ENCODE measurements around the gene TOM1L2. TPM values are rescaled to one million over a fixed set of nuclear protein-coding genes. Genes with fewer than 3 reads are reported as not detected.
"Not testable (repeated sequence)": the region's sequence is repeated elsewhere in the genome, so short reads cannot be mapped to it uniquely, and the experiment has no call there.

Gene TOM1L2
- total RNA-seq, 1 donor from 2014 or later, result 33.7 TPM

DNA sequence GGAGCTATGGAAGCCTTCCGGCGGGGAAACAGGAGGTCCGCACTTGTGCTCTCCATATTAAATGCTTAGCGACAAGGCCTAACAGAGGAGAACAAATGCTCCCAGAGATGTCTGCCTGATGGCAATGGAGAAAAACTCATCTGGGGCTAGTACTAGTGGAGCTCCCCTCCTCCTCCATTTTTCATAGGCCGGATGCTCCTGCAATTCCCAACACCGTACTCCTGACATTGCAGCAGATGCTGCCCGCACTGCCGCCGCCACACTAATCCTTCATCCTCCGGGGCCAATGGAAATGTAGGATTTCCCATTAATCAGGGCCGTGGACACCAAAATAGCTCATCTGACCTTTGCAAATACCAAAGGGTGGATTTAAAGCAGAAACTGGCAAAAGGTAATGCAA lies 27.5 kb downstream of the TOM1L2 start:
- no peak for DNase-seq (ENCODE audit: extremely low read depth, low read depth, low spot score)

DNA sequence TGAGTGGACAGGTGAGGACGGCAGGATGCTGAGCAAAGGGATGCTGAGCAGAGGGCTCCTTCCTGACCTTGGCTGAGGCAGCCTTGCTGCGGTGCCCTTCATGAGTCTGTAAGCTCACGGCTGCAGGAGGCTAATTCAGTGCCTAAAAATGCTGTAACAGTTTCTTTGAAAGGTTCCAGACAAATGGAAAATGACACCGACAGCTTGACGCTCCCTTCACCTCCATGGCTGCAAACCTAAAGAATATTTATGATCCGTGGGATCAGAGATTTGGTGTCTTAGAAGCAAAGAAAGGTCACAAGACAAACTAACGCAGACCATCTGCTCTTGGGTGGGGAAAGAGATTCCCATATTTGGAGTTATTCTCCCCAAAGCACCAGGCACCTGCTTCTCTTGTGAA lies 28.0 kb downstream of the TOM1L2 start:
- DNase-seq (ENCODE audit: extremely low read depth, low read depth, low spot score), result no peak

DNA sequence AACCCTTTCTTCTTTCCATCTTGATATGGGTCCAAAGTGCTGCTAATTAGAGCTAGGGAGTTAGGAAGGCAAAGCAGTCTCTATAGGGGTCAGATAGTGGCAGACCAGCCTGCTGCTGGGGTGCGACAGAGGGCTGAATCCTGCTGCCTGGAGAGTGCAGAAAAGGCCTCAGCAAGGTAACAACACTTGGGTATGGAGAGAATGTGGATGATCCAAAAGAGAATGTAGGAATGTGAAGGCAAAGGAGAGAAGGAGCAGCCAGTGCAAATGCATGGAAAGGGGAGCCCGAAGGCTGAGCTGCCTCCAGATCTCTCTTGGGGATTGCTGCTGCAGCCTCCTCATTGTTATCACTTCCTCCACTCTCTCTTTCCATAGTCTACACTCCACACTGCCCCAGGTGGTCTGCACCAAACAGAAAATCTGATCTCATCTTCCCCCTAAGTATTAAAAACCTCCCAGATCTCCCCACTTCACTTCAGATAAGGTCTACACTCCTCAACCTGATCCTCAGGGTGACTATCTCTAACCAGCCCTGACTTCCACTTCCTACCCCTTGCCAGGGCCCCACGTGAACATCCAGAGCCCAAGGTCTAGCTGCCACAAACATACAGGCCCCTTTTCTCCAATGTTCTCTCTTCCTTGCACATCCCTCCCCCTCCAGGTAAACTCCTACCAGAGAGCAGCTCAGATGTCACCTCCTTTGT lies 28.8 kb downstream of the TOM1L2 start:
- no peak for DNase-seq (ENCODE audit: extremely low read depth, low read depth, low spot score)

DNA sequence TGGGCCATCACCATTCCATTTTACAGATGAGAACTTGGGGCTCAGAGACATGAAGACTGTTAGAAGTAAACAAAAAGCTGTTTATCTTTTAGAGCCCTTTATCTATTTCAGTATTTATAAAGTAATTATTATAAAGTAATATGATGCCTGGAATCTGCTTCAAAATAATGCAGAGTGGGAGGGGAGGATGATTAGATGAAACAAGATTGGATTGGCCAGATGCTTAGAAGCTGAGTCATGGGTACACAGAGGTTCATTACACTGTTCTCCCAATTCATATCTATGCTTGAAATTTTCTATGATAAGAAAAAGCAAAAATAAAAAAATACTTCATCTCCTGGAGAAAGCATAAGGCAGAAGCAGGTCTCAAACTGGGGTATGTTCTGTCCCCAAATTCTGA lies 29.4 kb downstream of the TOM1L2 start:
- no peak for DNase-seq (ENCODE audit: extremely low read depth, low read depth, low spot score)

DNA sequence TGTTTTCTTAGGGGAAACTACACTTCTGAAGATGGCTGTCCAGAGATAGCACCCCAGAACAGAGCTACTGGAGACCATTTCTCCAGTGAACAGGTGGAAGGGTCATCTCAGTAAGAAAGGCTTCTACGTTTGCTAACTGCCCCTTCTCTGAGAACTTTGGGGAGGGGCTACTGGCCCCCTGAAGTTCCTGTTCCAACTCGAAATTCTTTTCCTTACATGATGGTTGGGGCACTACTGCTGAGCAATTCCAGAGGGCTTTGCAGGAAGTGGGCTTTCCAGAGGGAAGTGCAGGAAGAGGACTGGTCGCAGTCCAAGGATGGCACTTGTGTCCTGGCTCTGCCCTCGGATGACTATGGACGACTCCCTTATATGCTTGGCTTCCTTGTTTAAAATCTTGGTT lies 31.2 kb downstream of the TOM1L2 start:
- DNase-seq (ENCODE audit: extremely low read depth, low read depth, low spot score), result no peak

DNA sequence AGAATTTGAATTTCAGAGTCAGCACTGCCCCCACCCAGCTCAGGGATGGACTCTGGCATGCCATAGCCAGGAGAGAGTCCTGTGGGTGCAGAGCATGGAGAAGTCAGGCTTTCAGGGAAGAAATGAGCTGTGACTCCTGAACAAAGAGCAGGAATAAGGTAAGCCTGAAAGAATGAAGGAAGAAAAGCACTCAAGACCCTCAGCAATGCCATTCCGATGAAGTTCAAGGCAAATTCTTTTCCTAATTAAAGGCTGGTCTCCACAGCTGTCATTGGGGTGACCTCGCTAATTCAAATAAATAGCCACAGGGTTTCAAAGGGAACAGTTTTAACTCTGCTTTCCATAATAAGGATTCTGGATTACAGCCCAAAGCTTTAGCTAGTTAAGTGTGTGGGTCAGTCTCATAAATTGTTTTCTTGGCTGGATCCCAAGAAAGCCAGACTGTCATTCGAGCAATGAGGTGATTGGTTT lies 31.7 kb downstream of the TOM1L2 start:
- no peak for DNase-seq (ENCODE audit: extremely low read depth, low read depth, low spot score)

DNA sequence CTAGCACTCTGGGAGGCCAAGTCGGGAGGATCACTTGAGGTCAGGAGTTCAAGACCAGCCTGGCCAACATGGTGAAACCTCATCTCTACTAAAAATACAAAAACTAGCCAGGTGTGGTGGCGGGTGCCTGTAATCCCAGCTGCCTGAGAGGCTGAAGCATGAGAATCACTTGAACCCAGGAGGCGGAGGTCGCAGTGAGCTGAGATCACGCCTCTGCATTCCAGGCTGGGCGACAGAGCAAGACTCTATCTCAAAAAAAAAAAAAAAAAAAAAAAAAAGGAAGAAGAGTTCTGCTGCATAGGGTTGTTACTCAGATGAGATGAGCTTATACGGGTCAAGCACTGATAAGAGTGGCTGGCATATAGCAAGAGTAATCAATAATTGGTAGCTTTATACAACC lies 32.3 kb downstream of the TOM1L2 start:
- not testable (repeated sequence) for DNase-seq (ENCODE audit: extremely low read depth, low read depth, low spot score)

DNA sequence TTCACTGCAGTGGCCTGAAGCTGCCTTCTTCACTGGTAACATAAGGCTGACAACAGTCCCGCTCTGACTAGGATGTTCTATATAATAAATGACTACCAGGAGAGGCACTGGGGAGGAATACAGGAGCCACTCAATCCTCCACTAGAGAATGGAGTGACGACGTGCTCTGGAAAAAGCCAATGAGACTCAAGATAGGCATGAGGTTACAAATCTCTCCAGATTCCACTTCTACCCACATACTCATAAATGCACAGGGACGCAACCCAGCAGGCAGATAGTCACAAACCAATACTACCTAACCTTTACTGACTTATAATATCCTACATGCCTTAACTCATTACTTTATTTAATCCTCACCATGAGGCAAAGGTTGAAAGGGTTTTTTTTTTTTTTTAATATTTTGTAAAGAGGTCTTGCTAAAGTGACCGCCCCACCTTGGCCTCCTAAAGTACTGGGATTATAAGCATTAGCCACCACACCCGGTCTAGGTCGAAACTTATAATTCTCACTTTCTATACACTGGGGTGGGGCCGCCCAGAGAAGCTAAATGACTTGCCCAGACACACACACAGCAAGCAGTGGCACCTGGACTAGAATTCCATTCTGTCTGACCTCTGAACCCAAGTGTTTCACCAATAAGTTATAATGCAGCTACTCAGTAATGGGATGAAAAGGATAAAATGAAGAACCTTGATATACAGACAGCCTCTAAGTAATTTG lies 33.7 kb downstream of the TOM1L2 start:
- DNase-seq (ENCODE audit: extremely low read depth, low read depth, low spot score), result no peak

DNA sequence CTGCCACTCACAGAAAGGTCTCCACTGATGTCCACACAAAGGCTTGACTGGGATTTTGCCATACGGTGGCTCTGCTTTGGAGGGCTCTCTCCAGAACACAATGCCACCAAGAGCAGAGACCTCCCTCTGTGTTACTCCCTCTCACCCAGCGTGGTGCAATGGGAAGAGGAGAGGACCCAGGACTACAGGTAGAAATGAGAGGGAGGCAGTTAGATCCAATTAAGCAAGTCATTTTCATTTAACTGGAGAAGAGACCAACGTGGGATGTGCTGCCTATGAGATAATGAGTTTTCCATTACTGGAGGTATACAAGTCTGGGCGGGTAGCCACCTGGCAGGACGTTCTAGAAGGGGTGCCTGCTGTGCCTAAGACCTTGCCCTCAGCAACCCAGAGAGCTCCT lies 34.2 kb downstream of the TOM1L2 start:
- DNase-seq (ENCODE audit: extremely low read depth, low read depth, low spot score), result no peak

DNA sequence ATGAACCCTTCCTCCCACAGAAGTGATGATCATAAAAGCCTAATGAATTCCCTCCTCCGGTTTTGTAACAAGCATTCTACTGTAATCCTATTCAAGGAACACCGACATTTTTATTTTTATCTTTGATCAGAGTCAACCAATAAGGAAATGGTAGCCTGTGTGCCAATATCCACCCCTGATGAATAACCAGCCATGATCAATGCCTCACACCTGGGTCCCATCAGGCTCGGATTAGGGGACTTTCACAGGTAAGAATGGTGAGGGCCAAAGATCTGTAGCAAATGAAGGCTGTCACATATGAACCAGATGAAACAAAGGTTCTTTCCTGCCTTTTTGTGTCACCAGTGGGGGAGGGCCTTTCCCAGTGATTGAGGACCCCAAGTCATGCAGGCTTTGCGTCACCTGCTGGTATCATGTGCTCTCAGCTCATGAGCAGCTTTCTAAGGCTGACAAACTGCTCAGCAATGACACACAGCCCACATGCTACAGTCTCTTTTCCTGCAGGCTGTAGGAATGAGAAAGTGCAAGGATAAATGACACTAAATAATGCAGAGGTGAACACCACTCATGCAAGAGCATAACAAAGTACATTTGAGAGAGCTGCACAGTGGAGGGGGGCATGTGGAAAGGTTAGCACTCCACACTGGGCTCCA lies 34.9 kb downstream of the TOM1L2 start:
- DNase-seq (ENCODE audit: extremely low read depth, low read depth, low spot score), result no peak

DNA sequence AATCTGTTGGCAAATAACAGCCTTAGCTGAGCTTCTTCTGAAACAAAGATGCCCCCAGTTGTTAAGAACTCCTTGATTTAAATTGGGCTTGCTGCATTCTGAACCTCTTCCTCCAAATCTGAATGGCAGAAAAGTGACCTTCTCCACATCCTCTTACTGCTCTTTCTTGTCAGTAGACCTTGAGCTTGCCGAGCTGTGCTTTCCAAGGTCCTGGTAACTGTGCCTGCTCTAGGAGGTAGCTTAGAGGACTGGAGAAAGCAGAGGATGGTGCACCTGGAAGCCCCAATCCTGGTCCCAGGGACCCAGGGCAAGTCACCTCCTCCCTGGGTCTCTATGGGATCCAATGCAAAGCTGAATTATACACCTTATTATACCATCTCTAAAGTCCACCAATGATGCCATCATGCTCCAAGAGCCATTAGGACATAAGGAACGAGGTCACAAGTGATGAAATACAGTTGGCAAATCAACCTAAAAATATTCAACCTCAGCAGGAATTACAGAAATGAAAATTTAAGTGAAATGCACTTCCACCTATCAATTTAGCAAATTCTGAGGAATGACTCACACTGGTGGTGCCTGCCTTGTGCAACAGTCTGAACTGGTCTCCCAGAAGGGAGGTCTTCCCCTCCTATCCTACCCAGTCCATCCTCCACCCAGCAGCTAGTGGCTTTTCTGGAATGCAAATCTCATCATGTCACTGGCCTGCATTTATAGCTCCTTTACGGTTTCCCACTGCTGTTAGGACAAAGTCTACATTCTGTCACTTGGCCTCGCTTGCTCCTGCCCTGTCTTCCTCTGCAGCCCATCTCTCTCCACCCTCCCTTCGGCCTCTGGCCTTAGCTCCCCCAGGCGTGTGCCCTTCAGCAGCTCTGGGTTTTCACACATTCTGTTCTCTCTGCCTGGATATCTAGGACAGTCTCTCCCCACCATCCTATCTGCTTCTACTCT lies 36.6 kb downstream of the TOM1L2 start:
- no peak for DNase-seq (ENCODE audit: extremely low read depth, low read depth, low spot score)

DNA sequence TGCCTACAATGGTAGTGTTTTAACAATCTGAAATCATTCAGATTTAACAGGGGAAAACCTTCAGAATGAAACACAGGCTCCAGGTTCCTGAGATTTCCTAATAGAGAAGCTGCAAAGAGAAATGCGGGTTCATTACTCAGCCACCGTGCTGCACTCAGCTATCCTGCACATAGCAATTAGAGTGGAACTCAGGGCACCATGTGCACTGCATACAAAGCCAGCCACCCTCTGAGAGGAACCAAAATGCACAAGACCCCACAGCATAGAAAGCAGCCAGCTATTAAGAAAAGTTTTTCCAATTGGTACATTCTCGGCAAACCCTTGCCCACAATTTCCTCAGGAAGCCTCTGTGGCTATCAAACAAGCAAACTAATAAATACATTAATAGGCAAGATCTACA lies 37.4 kb downstream of the TOM1L2 start:
- no peak for DNase-seq (ENCODE audit: extremely low read depth, low read depth, low spot score)

DNA sequence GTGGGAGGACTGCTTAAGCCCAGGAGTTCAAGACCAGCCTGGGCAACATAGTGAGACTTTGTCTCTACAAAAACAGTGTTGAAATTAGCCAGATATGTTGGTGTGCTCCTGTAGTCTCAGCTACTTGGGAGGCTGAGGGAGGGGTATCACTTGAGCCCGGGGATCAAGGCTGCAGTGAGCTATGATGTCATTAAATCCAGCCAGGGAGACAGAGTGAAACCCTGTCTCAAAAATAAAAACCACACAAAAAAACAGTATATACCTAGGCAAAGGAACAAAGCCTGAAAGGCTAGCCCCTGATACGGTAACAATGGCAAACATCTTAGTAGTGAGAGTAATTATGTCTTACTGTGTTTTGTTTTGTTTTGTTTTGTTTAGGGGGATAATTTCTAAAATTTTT lies 38.0 kb downstream of the TOM1L2 start:
- no peak for DNase-seq (ENCODE audit: extremely low read depth, low read depth, low spot score)

DNA sequence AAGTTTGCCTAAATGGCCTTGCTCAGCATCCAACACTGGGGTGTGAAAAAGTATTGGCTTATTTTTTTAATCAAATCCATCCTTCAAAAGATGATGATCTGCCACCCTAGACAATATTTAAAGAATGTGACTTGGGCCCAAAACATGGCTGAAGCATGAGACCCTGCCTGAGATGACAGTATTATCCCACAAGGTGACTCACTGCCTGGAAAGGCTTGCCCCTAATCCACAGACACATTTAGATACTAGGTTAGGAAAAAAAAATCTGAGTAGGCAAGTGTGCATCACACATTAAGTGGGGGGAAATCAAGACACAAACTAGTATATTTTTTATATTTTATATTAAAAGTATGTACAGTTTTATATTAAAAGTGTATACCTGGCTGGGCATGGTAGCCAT lies 38.4 kb downstream of the TOM1L2 start:
- no peak for DNase-seq (ENCODE audit: extremely low read depth, low read depth, low spot score)

DNA sequence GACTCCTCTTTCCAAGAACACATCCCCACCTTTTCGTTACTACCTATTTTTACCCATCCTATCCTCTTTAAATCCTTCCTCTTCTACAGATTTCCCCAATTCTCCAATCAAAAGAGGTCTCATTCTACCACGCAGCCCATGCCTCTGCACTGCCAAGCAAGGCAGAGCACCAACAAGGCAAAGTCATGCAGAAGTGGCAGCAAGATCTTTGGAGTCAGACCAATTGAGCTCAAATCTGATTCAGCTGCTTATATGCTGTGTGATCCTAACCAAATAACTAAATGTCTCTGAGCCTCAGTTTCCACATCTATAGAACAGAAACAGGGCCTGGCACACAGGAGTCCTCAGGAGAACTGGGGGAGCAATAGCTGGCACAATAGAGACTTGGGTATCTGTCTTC lies 41.0 kb downstream of the TOM1L2 start:
- no peak for DNase-seq (ENCODE audit: extremely low read depth, low read depth, low spot score)

DNA sequence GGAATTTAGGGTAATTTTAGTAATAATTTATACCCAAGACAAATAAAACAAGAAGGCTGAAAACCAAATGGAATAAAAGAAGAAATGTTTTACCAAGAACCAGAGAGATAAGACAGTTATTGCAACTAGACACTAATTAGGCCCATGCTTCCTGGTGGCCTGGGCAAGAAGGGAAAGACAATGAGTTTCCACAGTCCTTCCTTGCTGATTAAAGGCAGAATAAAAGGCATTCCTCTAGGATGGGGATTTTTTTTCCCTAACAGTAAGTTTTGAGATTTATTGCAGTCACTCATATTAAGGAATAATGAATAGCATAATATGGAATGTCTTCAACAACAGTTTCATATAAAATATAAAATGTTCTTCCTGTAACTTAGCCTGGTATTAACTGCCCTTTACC lies 41.5 kb downstream of the TOM1L2 start:
- no peak for DNase-seq (ENCODE audit: extremely low read depth, low read depth, low spot score)

DNA sequence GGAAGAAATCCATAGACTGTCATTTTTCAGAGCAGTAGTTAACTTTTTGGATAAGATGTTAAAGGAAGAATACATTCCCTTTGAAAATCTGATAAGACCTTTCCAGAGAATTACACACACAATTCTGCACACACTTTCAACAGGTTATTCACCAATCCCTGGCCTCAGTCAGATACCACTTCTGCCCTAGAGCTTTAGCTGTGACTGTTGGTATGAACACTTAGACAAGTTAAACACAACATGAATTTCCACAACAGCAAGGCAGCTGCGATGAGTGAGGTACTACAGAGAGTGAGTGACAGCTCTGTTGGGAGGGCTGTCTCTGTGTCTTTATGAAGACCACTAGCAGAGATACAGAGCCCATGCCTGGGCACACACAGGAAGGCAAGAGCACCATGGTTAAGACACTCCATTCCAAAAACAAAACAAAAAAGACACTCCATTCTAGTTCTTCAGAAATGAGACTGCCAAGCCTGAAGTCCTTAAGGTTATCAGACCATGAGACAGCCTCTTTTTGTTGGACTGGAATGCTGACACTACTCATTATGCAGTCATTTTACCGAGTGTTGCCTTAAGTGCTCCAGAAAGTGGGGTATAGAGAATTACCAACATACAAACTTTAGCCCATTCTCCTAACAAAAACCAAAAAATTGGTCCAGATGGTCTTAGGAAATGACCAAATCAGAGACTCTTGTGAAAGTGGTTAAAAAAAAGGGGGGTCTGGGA lies 42.4 kb downstream of the TOM1L2 start:
- no peak for DNase-seq (ENCODE audit: extremely low read depth, low read depth, low spot score)

DNA sequence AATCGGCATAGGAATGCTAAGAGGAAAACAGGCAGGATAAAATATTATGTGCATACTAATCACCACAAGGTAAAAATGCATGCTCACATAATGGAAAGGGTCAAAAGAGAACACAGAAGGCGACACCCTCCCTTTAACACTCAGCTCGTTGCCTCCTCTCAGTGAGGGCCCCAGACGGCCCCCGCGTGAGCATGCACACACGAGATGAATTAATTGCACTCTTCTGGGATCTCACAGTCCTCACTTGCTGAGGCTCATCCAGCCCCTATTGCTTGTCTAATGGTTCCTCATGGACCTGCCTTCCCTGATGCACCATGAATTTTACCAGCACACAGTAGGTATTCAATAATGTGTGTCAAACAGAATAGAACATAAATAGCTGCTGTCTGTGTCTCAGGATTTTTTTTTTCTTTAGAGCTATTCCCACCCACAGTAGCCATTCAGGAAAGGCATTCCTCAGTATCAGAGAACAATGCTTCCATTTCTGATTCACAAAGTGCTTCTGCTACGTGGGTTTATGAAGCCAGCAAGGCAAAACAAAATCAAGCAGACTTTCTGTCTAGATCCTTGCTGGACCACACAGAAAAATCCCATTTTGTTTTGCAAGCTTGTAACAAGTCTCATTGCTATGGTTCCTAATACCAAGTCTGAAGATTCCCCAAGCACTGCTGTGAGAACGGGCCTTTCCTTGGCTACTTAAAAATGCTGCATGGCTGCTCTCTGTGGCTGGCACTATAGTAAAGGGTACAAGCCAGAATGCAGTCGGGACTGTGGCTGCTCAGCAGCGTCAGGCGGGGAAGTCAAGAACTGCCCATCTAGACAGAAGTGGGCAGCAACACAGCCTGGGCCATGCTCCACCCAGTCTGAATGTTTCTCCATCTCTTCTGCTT lies 43.6 kb downstream of the TOM1L2 start:
- DNase-seq (ENCODE audit: extremely low read depth, low read depth, low spot score), result no peak

DNA sequence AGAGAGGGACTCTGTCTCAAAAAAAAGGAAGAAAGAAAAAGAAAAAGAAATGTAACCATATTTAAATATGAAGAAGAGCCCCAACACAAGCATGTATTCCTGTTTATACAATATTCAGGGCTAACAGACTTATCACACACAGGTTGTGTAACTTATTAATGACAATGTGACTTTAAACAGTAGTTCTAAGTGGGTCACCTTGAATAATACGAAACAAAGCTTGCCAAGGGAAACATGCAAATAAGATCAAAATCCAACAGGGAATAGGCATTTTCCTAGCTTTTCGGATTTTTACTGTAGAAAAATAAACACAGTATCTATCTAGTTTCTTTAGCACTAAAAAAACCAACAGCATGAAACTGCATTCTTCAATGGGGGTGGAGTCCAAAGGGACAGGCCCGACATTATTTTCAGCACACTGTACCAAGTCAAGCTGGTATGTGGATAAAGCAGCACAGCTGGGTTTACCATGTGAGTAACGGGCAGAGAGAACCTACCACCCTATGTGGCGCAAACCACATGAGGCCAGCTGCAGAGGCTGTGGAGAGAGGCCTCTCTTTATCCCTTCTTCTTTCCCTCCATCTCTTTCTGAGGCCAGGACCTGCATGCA lies 45.3 kb downstream of the TOM1L2 start:
- DNase-seq (ENCODE audit: extremely low read depth, low read depth, low spot score), result no peak
